Inflammatory macrophage treated with lipopolysaccharide for 1 hour (primary cell): ENCODE results near the gene SUGCT.
"Not testable (repeated sequence)": the region's sequence is repeated elsewhere in the genome, so short reads cannot be mapped to it uniquely, and the experiment has no call there.

Experiments used
- DNase-seq, 2 donors: peaks; one replicate each; pipeline ENCODE4 v3.0.0-alpha.2; 2020 to 2022

The SUGCT gene

GRCh38 chr7:40332516-40332915 is 197.7 kb downstream of the SUGCT start:
- DNase-seq = no peak

- DNase-seq = no peak
Observed at GRCh38 chr7:40341836-40342235, 207.0 kb downstream of the SUGCT start.

GRCh38 chr7:40346554-40346953 is 211.7 kb downstream of the SUGCT start:
- no peak for DNase-seq

GRCh38 chr7:40348126-40348728 is 213.4 kb downstream of the SUGCT start:
- no peak for DNase-seq

GRCh38 chr7:40350100-40350499 is 215.3 kb downstream of the SUGCT start:
- DNase-seq = no peak

GRCh38 chr7:40354711-40355110 is 219.9 kb downstream of the SUGCT start:
- DNase-seq = no peak

GRCh38 chr7:40356312-40356711 is 221.5 kb downstream of the SUGCT start:
- DNase-seq = no peak

- no peak for DNase-seq
Observed at GRCh38 chr7:40356871-40357709, 222.3 kb downstream of the SUGCT start.

- DNase-seq = no peak
Observed at GRCh38 chr7:40369641-40370277, 235.0 kb downstream of the SUGCT start.

- no peak for DNase-seq
Observed at GRCh38 chr7:40371806-40372440, 237.1 kb downstream of the SUGCT start.

GRCh38 chr7:40374575-40374974 is 239.8 kb downstream of the SUGCT start:
- DNase-seq = no peak

- DNase-seq = no peak
Observed at GRCh38 chr7:40380111-40380510, 245.3 kb downstream of the SUGCT start.

- no peak for DNase-seq
Observed at GRCh38 chr7:40382145-40382544, 247.3 kb downstream of the SUGCT start.

- DNase-seq = no peak
Observed at GRCh38 chr7:40393660-40394059, 258.9 kb downstream of the SUGCT start.

- no peak for DNase-seq
Observed at GRCh38 chr7:40394400-40394799, 259.6 kb downstream of the SUGCT start.

GRCh38 chr7:40400525-40400924 is 265.7 kb downstream of the SUGCT start:
- DNase-seq = no peak

- no peak for DNase-seq
Observed at GRCh38 chr7:40401406-40401805, 266.6 kb downstream of the SUGCT start.

GRCh38 chr7:40402661-40403060 is 267.9 kb downstream of the SUGCT start:
- no peak for DNase-seq

- DNase-seq = no peak
Observed at GRCh38 chr7:40403703-40404476, 269.1 kb downstream of the SUGCT start.

GRCh38 chr7:40405991-40406390 is 271.2 kb downstream of the SUGCT start:
- no peak for DNase-seq

- DNase-seq = no peak
Observed at GRCh38 chr7:40412323-40412722, 277.5 kb downstream of the SUGCT start.

- DNase-seq = not testable (repeated sequence)
Observed at GRCh38 chr7:40414704-40415103, 279.9 kb downstream of the SUGCT start.

- DNase-seq = no peak
Observed at GRCh38 chr7:40418448-40418847, 283.6 kb downstream of the SUGCT start.
